HUDEP-2 (cell line): ENCODE measurements around the gene FGF11.
A peak's percentile ranks its signal among the peaks of the same experiment; 100 is the strongest.
"Not testable (repeated sequence)": the region's sequence is repeated elsewhere in the genome, so short reads cannot be mapped to it uniquely, and the experiment has no call there.

ENCODE experiments used
- DNase-seq, 76 experiments: peaks; one replicate each; lab custom pipeline; 2025; ENCODE audit not compliant: unreplicated experiment in 76 of 76; lab: John Stamatoyannopoulos, UW

The FGF11 gene

GRCh38 chr17:7477392-7478275 lies 38.3 kb downstream of the FGF11 start:
- peak in 19 of 76 experiments; percentile 7 to 49 (median 29) for DNase-seq

- DNase-seq = peak in 42 of 76 experiments; percentile 16 to 61 (median 37)
Measured at GRCh38 chr17:7478276-7479212, 39.2 kb downstream of the FGF11 start.

- peak in 22 of 76 experiments; percentile 3 to 47 (median 21) for DNase-seq
Measured at GRCh38 chr17:7479213-7480088, 40.1 kb downstream of the FGF11 start, which contains the start of gene ZBTB4. Gene ZBTB4, minus strand, starts transcription at chr17:7479631. Its CDS starts 12,830 bp downstream, at chr17:7466801.

DNA sequence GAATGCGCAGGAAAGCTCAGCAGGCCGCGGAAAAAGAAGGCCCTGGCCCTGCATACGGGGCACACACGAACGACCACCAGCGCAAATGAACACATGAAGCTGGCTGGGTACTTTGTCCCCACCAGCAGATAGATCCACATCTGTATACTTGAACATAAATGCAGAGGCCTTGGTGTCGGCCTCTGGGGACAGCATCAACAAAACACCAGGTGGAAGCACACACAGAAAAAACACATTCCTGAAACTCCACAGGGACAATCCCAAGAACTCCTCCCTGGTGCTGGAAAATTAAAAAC lies 40.7 kb downstream of the FGF11 start:
- DNase-seq = no peak

- not testable (repeated sequence) for DNase-seq
Measured at GRCh38 chr17:7481275-7481674, 42.0 kb downstream of the FGF11 start, which contains the start of gene SLC35G6. Gene SLC35G6, plus strand, starts transcription at chr17:7481446. Its CDS starts 71 bp downstream, at chr17:7481517.

DNA sequence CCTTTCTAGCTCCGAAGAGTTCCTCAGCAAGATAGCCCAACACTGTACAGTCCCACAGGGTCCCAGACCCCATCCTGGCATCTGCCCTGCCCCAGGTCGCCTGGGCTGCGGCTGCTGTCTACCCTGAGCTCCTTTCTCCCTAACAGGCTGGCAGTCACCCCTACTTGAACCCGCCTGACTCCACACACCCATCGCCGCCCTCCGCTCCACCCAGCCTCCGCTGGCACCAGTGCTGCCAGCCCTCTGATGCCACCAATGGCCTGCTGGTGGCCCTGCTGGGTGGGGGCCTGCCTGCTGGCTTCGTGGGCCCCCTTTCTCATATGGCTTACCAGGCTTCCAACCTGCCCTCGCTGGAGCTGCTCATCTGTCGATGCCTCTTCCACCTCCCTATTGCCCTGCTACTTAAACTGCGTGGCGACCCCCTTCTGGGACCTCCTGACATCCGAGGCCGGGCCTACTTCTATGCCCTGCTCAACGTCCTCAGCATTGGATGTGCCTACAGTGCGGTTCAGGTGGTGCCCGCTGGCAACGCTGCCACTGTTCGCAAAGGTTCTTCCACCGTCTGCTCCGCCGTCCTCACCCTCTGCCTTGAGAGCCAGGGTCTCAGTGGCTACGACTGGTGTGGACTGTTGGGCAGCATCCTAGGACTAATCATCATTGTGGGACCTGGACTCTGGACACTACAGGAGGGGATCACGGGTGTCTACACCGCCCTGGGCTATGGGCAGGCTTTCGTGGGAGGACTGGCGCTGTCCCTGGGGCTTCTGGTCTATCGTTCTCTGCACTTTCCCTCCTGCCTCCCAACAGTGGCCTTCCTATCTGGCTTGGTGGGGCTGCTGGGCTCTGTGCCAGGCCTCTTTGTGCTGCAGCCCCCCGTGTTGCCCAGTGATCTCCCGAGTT lies 42.8 kb downstream of the FGF11 start:
- DNase-seq = peak in 40 of 76 experiments; percentile 12 to 69 (median 42)

DNA sequence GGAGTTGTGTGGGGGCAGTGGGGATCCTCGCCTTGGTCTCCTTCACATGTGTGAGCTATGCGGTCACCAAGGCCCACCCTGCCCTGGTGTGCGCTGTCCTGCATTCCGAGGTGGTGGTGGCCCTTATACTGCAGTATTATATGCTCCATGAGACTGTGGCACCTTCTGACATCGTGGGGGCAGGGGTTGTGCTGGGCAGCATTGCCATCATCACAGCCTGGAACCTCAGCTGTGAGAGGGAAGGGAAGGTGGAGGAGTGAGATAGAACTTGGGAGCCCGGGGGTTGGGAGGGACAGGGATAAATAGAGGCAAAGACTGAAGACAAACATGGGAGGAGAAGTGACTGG lies 43.4 kb downstream of the FGF11 start:
- DNase-seq = peak in 3 of 76 experiments; percentile 5 to 13 (median 8)

DNA sequence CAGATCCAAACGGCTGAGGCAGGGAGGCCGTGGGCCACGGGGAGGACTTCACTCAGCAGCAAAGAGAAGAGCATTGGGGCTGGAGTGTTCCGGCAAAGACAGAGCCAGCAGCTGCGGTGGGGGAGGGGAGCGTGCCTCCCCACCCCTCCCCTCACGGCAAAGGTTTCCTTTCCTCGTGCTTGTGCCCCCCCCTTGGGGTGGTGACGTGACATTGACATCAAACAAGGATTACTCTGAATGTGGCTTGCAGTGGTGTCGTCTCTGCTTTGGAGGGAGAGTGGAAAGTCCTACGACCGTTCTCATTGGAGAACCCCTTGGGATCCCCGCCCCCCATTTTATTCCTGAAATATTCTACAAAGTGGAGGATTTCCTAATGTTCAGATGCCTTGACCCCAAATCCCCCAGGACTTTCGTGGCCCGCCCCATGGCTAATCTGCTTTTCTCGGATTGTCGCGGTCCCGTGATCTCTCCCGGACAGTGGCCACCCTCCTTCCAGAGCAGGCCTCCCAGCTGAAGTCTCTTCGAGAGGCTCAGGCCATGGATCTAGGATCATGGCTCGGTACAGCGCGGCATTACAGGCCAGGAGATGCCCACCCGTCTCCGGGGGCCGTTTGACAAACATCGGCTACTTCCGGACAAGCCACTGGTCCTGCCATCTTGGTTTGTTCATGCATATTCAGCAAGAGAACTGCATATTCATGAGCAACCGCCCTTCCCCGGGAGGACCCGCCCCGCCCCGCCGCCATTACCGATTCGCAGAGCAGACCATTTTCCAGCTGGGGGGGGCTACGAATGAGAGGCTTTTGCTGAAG lies 44.1 kb downstream of the FGF11 start:
- peak in 74 of 76 experiments; percentile 37 to 99 (median 90) for DNase-seq

GRCh38 chr17:7484067-7484918 lies 45.0 kb downstream of the FGF11 start, which contains the start of gene POLR2A:
Gene POLR2A, plus strand, starts transcription at chr17:7484366.
- DNase-seq = peak in 75 of 76 experiments; percentile 66 to 99 (median 96)

DNA sequence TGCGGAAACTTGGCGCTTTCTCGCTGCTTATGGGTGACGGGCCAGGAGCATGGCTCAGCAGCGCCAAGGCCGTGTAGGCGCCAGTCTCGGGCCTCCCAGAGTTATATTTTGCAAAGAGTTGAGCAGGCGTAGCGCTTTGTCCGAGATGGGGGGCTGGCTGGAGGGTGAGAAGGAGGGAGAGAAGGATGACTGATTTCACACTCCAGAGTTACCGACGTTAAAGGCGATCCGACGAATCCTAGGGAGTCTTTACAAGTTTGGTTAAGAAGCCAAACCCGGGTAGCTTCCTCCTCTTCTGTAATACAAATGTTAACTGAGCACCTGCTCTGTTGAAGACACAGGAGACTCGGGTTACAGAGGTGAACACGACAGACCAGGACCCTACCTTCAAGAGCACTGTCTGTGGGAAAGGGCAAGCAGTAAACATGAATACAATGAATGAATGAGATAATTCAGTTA lies 45.6 kb downstream of the FGF11 start:
- DNase-seq = peak in 1 of 76 experiments; percentile 40

GRCh38 chr17:7486181-7486580 lies 46.9 kb downstream of the FGF11 start:
- peak in 1 of 76 experiments; percentile 3 for DNase-seq

DNA sequence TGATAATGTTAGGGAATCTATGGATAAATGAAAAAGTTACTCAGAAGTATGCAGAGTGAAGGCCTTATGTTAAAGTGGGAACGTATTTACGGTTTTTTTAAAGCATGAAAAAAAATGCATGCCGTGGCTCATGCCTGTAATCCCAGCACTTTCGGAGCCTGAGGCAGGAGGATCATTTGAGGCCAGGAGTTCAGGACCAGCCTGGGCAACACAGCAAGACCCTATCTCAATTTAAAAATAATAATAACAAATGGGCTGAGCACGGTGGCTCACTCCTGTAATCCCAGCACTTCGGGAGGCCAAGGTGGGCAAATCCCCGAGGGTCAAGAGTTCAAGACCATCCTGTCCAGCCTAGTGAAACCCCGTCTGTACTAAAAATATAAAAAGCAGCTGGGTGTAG lies 50.8 kb downstream of the FGF11 start:
- no peak for DNase-seq

DNA sequence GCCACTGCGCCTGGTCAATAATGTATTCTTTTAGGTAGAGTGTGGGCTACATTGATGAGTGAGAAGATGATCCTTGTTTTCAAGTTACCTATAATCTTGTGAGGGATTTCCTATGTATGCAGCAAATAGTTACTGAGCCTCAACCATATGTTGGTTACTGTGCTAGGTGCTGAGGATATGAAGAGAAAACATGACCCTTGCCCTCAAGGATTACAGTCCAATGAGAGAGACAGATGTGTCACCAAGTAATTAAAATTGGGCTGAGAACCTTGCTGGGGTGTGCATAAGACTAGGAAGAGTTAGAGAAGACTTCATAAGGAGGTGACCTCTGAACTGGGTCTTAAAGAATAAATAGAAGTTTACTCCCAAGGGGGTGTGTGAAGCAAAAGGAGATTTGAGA lies 52.3 kb downstream of the FGF11 start:
- DNase-seq = no peak

DNA sequence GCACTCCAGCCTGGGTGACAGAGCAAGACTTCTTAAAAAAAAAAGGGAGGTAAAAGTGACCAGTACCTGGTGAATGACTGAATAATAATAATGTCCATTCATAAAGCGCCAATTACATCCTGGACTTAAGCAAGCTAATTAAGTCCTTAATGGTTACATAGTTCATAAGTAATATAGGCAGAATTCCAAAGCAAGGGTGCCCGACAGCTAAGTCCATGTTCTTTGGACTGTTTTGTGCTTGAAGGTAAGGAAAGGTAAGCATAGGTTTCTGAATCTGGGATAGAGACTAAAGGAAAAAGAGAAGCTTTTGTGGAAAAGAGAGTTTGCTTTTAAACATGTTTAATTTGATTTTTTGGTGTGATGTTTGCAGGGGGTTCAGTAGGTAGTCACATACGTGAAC lies 54.6 kb downstream of the FGF11 start:
- no peak for DNase-seq
